ENCODE data around the gene MYO5C.
A peak's percentile ranks its signal among the peaks of the same experiment; 100 is the strongest.
"Not testable (repeated sequence)": the region's sequence is repeated elsewhere in the genome, so short reads cannot be mapped to it uniquely, and the experiment has no call there.

Gene MYO5C

GRCh38 chr15:52240166-52240565, 55.4 kb downstream of the MYO5C start:
- no peak for DNase-seq (ENCODE audit: low spot score)

GRCh38 chr15:52238989-52239525, 56.5 kb downstream of the MYO5C start:
- not testable (repeated sequence) for DNase-seq (ENCODE audit: low spot score)

- DNase-seq (ENCODE audit: low spot score) = no peak
These were observed 57.5 kb downstream of the MYO5C start for GRCh38 chr15:52238149-52238548.

GRCh38 chr15:52236013-52236412, 59.6 kb downstream of the MYO5C start:
- no peak for DNase-seq (ENCODE audit: low spot score)

- peak; percentile 81 for DNase-seq (ENCODE audit: low spot score)
These were observed 60.7 kb downstream of the MYO5C start for GRCh38 chr15:52234596-52235541.

- peak; percentile 89 for DNase-seq (ENCODE audit: low spot score)
These were observed 62.2 kb downstream of the MYO5C start for GRCh38 chr15:52233405-52233804.

GRCh38 chr15:52232327-52232726, 63.3 kb downstream of the MYO5C start:
- DNase-seq (ENCODE audit: low spot score) = peak; percentile 82

GRCh38 chr15:52230073-52230472, 65.5 kb downstream of the MYO5C start:
- no peak for DNase-seq (ENCODE audit: low spot score)

GRCh38 chr15:52228921-52229320, 66.7 kb downstream of the MYO5C start:
- peak; percentile 93 for DNase-seq (ENCODE audit: low spot score)

GRCh38 chr15:52227456-52227855, 68.1 kb downstream of the MYO5C start:
- DNase-seq (ENCODE audit: low spot score) = peak; percentile 94

- DNase-seq (ENCODE audit: low spot score) = no peak
These were observed 70.4 kb downstream of the MYO5C start for GRCh38 chr15:52225230-52225629.

- DNase-seq (ENCODE audit: low spot score) = no peak
These were observed 71.4 kb downstream of the MYO5C start for GRCh38 chr15:52224211-52224610.

GRCh38 chr15:52221730-52222129, 73.9 kb downstream of the MYO5C start:
- no peak for DNase-seq (ENCODE audit: low spot score)

- DNase-seq (ENCODE audit: low spot score) = peak; percentile 59
These were observed 74.5 kb downstream of the MYO5C start for GRCh38 chr15:52220937-52221660.

- no peak for DNase-seq (ENCODE audit: low spot score)
These were observed 75.4 kb downstream of the MYO5C start for GRCh38 chr15:52220251-52220650.

- DNase-seq (ENCODE audit: low spot score) = no peak
These were observed 76.8 kb downstream of the MYO5C start for GRCh38 chr15:52218816-52219215.

- DNase-seq (ENCODE audit: low spot score) = no peak
These were observed 77.2 kb downstream of the MYO5C start for GRCh38 chr15:52218371-52218770.

- DNase-seq (ENCODE audit: low spot score) = peak; percentile 49
These were observed 78.4 kb downstream of the MYO5C start for GRCh38 chr15:52217186-52217585.

GRCh38 chr15:52214553-52214952, 81.1 kb downstream of the MYO5C start:
- no peak for DNase-seq (ENCODE audit: low spot score)

- DNase-seq (ENCODE audit: low spot score) = no peak
These were observed 82.4 kb downstream of the MYO5C start for GRCh38 chr15:52213206-52213605.

GRCh38 chr15:52208306-52208946, 87.2 kb downstream of the MYO5C start:
- peak; percentile 87 for DNase-seq (ENCODE audit: low spot score)

- DNase-seq (ENCODE audit: low spot score) = no peak
These were observed 88.4 kb downstream of the MYO5C start for GRCh38 chr15:52207191-52207590.
